Activated CD8-positive, alpha-beta T cell treated with anti-CD3 and anti-CD28 coated beads for 36 hours (primary cell): Measurements from ENCODE around the gene NFYC. TPM values are rescaled to one million over a fixed set of nuclear protein-coding genes. Genes with fewer than 3 reads are reported as not detected.

Experiments
- ATAC-seq: fragments of 200-7000 bp; cut with Tn5 transposase; one replicate; pipeline ENCODE4 v1.10.0; 2021; ENCODE audit warnings: mild to moderate bottlenecking, moderate library complexity
- CTCF ChIA-PET: fragments of 350-600 bp; sonication (Branson Sonifier 250); formaldehyde crosslinking; loops from one replicate; lab custom pipeline; 2021; ENCODE audit warnings: antibody characterized with exemption; lab: Charles Lee
- POLR2A ChIA-PET: fragments of 350-600 bp; sonication (Branson Sonifier 250); formaldehyde crosslinking; loops from one replicate; lab custom pipeline; 2021; ENCODE audit warnings: antibody characterized with exemption; lab: Charles Lee
- DNase-seq: peaks from one replicate; pipeline ENCODE4 v3.0.0-alpha.2; 2020
- H3K27ac Mint-ChIP-seq: one replicate; pipeline ENCODE4 v1.8.0; 2021; ENCODE audit warnings: mild to moderate bottlenecking, mixed read lengths
- H3K27me3 Mint-ChIP-seq: one replicate; pipeline ENCODE4 v1.8.0; 2021; ENCODE audit warnings: mixed read lengths
- H3K36me3 Mint-ChIP-seq: one replicate; pipeline ENCODE4 v1.8.0; 2021; ENCODE audit warnings: low read depth, mixed read lengths
- H3K4me1 Mint-ChIP-seq: one replicate; pipeline ENCODE4 v1.8.0; 2021; ENCODE audit warnings: low read depth, mixed read lengths
- H3K4me3 Mint-ChIP-seq: one replicate; pipeline ENCODE4 v1.8.0; 2021; ENCODE audit warnings: mild to moderate bottlenecking, moderate library complexity, mixed read lengths
- H3K9me3 Mint-ChIP-seq: one replicate; pipeline ENCODE4 v1.8.0; 2021; ENCODE audit warnings: mixed read lengths
- intact Hi-C: fragments of 100-400 bp; cut with micrococcal nuclease; formaldehyde crosslinking; loops from one replicate; pipeline ENCODE4 v1.10.0; 2022
- total RNA-seq, 2 experiments: library from RNA; stranded (reverse); gene quantifications; one replicate each; pipeline ENCODE4 v1.2.3, GENCODE V29; 2021
- TF ChIP-seq, protein P1 (sequence below): fragments of 200-600 bp; IDR thresholded peaks from one replicate; pipeline ENCODE4 v1.8.0; 2022; ENCODE audit warnings: antibody characterized with exemption, mild to moderate bottlenecking

Gene NFYC
- total RNA-seq, 2 experiments from 2014 or later: 45.6 to 53.8 TPM

DNA sequence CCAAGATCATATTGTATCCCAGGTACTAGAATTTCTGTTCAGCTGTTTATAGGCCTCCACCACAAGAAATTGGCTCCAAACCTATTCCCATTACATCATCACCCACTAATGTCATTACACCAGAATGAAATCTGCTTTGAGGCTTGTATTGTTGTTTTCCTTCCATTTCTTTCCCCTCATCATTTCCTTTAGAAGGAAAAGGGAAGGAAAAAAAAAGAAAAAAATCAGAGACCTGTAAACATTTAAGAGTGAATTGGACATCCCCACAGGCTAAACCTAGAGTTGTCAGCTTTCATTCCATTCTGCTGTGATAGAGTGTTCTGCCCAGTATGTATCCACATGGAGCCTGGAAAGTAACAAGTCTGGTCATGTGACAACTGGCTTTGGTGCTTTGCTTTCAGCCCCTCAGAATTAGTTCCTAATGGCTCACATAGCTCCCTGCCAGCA is 44.6 kb downstream of the NFYC start:
- no peak for ATAC-seq
- TF ChIP-seq, protein P1, sequence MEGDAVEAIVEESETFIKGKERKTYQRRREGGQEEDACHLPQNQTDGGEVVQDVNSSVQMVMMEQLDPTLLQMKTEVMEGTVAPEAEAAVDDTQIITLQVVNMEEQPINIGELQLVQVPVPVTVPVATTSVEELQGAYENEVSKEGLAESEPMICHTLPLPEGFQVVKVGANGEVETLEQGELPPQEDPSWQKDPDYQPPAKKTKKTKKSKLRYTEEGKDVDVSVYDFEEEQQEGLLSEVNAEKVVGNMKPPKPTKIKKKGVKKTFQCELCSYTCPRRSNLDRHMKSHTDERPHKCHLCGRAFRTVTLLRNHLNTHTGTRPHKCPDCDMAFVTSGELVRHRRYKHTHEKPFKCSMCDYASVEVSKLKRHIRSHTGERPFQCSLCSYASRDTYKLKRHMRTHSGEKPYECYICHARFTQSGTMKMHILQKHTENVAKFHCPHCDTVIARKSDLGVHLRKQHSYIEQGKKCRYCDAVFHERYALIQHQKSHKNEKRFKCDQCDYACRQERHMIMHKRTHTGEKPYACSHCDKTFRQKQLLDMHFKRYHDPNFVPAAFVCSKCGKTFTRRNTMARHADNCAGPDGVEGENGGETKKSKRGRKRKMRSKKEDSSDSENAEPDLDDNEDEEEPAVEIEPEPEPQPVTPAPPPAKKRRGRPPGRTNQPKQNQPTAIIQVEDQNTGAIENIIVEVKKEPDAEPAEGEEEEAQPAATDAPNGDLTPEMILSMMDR: no peak
- intact Hi-C loops: no loop called here
- Mint-ChIP-seq H3K4me1 (peaks cover 41% of the 10 kb centered on the region), H3K9me3 (no peaks in the 10 kb centered on the region), H3K4me3 (no peak overlapping the region), H3K27me3 (no peaks in the 10 kb centered on the region), H3K27ac (no peak overlapping the region), H3K36me3 (peaks cover 26% of the 10 kb centered on the region)
- ChIA-PET POLR2A (interaction anchor here (0.8 kb wide), 1 partner anchor 19 kb away, joined by 3 read pairs; no protein-coding TSS in a partner anchor), CTCF (no interaction called here)
- DNase-seq: no peak

DNA sequence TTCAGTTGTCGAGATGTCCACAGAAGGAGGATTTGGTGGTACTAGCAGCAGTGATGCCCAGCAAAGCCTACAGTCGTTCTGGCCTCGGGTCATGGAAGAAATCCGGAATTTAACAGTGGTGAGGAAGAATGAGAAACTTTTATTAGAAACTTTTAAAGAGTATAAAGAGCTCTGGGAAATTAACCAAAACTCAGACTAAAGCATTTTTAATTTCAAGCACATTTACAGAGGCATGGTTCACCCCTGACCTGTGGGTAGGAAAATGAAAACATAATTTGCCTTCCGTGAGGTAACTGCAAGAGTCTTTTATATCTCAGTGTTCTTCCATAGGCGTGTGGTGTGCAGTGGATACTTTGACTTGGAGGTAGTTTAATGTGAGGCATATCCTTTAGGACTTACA is 47.3 kb downstream of the NFYC start:
- no peak overlapping the region for H3K27ac Mint-ChIP-seq

DNA sequence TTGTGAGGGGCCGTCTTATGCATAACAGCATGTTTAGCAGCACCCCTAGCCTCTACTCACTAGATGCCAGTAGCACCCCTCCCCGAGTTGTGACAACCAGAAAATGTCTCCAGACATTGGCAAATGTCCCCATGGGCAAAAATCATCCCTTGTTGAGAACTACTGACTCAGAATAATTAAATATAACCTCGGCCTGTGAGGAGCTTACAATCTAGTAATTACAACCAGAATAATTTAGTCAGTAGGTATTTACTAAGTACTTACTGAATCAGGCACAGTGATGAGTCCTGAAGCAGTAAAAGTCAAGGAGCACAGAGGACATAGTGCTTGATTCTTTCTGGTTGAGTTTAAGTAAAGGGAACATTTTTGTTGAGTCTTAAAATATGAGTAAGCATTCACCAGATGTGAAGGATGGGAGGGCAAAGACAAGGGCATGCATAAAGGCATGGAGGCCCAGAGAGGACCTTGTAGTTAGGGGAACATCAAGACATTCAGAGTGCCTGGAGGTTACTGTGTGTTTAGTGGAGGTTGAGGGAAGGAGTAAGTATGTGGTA is 48.0 kb downstream of the NFYC start:
- Mint-ChIP-seq H3K4me3 (no peak overlapping the region), H3K9me3 (no peaks in the 10 kb centered on the region), H3K36me3 (peaks cover 48% of the 10 kb centered on the region), H3K27ac (peak overlapping the region; percentile 36), H3K27me3 (no peaks in the 10 kb centered on the region), H3K4me1 (peaks cover 45% of the 10 kb centered on the region)
- DNase-seq (no peak), ATAC-seq (no peak)
- CTCF ChIA-PET: interaction anchor here (1.0 to 1.3 kb wide), 3 partner anchors 17 to 30 kb away, joined by 3 read pairs; no protein-coding TSS in a partner anchor
- TF ChIP-seq, protein P1: no peak
- intact Hi-C loops: no loop called here
- POLR2A ChIA-PET: interaction anchor here (1.0 to 2.2 kb wide), 2 partner anchors 26 to 48 kb away, joined by 3 to 9 read pairs; partner anchors contain the start of gene NFYC

More for the DNA sequence above, 47.3 kb downstream of the NFYC start:
- CTCF ChIA-PET: interaction anchor here (1.0 to 1.3 kb wide), 3 partner anchors 17 to 31 kb away, joined by 3 read pairs; no protein-coding TSS in a partner anchor
- ATAC-seq: no peak
- H3K4me3 Mint-ChIP-seq: no peak overlapping the region
- DNase-seq: no peak
- TF ChIP-seq, protein P1: no peak
- peaks cover 47% of the 10 kb centered on the region for H3K36me3 Mint-ChIP-seq
- H3K4me1 Mint-ChIP-seq: peaks cover 45% of the 10 kb centered on the region
- H3K27me3 Mint-ChIP-seq: no peaks in the 10 kb centered on the region
- no peaks in the 10 kb centered on the region for H3K9me3 Mint-ChIP-seq
- intact Hi-C loops: no loop called here
- POLR2A ChIA-PET: interaction anchor here (1.0 to 2.2 kb wide), 2 partner anchors 27 to 47 kb away, joined by 3 to 9 read pairs; partner anchors contain the start of gene NFYC

DNA sequence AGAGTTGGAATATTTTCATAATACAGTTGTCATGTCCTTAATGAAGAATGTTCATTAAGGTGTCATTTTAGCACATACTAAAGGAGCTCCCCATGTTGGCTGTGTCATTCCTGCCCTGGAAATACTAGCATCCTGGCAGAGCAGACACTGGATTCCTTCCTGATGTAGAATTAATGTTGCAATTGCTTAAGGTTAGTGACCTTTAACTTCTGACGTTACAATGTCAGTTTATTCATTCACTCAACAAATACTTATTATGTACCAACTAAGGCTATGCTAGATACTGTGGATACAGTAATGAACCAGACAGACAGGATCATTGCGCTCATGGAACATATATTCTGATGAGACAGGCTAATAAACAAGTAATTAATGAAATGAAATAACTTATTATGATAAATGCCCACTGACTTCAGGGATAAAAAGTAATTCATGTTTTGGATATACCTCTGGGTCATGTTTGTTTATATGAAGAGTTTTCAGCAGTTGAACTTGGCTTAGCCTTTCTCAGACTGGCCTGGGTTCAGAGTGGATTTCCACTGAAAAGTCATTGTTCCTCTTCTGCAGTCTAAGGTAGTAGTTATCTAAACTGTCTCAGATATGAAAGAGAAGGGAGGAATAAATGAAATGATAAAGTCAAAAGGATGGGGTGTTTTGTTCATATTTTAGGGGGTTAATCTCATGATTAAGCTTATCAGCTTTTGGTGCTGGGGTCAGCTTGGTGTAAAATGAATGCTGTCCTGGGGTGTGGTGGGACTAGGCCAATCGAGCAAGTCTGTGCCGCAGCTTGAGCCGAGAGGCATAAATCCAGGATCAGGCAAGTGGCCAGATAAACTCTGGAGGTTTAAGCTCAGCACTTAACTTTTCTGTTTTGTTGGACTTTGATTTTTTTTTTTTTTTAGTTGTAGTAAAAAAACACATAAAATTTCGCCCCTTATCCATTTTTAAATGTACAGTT is 48.8 kb downstream of the NFYC start:
- intact Hi-C loops: no loop called here
- Mint-ChIP-seq H3K27ac (peak overlapping the region; percentile 58), H3K4me3 (no peak overlapping the region), H3K36me3 (peaks cover 47% of the 10 kb centered on the region), H3K27me3 (no peaks in the 10 kb centered on the region), H3K4me1 (peaks cover 43% of the 10 kb centered on the region), H3K9me3 (no peaks in the 10 kb centered on the region)
- DNase-seq (no peak), ATAC-seq (no peak)
- ChIA-PET POLR2A (interaction anchor here (1.0 to 2.2 kb wide), 2 partner anchors 25 to 49 kb away, joined by 3 to 9 read pairs; partner anchors contain the start of gene NFYC), CTCF (interaction anchor here (1.3 to 2.4 kb wide), 4 partner anchors 13 to 34 kb away, joined by 3 to 7 read pairs (median 3); no protein-coding TSS in a partner anchor)
- TF ChIP-seq, protein P1: no peak
